ENCODE data around the gene CBX4.

CBX4 gene

DNA sequence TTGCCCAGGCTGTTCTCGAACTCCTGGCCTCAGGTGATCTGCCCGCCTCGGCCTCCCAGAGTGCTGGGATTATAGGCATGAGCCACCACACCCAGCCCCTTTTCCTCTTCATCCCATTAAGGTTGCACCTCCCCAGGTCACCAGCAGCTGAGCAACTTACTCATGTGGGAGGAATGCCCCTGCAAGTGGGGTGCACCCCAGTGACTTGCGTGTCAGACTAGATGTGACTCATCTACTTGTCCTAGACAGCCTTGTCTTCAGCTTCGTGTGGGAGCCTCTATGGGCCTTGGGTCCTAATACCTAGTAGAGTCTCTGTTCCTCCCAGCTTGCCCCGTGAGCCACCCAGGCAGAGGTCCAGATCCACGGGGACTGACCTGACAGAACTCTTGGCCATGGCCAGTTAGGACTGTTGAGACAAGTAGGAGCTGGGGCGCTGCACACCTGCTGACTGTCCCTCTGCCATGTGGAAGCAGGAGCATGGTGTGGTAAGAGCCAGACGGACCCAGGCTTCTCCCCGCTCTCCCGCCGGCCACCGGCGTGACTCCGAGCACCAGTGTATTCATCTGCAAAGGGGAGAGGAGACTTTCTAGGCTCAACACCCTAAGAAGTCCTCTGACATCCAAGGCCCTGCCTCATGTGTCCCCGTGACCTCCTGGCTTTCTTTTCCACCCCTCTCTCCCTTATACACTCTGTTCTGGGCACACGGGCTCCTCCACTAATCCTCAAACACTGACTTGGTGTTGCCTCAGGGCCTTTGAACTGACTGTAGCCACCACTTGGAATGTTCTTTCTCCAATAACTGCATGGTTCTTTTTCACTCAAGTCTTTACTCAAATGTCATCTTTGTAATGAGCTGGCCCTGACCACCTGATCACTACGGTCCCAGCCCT, 11.6 kb upstream of the CBX4 start:
- H3K79me2 ChIP-seq: no peaks in the 10 kb centered on the region
- no peak overlapping the region for H3K4me2 ChIP-seq (ENCODE audit: low read length)
- H3K36me3 ChIP-seq (ENCODE audit: control insufficient read depth, insufficient read depth, low read length): no peaks in the 10 kb centered on the region
- TF ChIP-seq, protein P1, sequence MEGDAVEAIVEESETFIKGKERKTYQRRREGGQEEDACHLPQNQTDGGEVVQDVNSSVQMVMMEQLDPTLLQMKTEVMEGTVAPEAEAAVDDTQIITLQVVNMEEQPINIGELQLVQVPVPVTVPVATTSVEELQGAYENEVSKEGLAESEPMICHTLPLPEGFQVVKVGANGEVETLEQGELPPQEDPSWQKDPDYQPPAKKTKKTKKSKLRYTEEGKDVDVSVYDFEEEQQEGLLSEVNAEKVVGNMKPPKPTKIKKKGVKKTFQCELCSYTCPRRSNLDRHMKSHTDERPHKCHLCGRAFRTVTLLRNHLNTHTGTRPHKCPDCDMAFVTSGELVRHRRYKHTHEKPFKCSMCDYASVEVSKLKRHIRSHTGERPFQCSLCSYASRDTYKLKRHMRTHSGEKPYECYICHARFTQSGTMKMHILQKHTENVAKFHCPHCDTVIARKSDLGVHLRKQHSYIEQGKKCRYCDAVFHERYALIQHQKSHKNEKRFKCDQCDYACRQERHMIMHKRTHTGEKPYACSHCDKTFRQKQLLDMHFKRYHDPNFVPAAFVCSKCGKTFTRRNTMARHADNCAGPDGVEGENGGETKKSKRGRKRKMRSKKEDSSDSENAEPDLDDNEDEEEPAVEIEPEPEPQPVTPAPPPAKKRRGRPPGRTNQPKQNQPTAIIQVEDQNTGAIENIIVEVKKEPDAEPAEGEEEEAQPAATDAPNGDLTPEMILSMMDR (IDR thresholded peaks at IDR 0.05): no peak
- H3K4me3 ChIP-seq (ENCODE audit: low read depth, low read length): no peak overlapping the region
- H3K9ac ChIP-seq: no peak overlapping the region
- H3K4me1 ChIP-seq: no peaks in the 10 kb centered on the region
- H2AFZ ChIP-seq: no peak overlapping the region
- H3K27ac ChIP-seq: no peak overlapping the region
- no peaks in the 10 kb centered on the region for H3K9me3 ChIP-seq (ENCODE audit: control insufficient read depth, low read length)
- H3K27me3 ChIP-seq (ENCODE audit: control insufficient read depth, insufficient read depth, low read length): no peaks in the 10 kb centered on the region

DNA sequence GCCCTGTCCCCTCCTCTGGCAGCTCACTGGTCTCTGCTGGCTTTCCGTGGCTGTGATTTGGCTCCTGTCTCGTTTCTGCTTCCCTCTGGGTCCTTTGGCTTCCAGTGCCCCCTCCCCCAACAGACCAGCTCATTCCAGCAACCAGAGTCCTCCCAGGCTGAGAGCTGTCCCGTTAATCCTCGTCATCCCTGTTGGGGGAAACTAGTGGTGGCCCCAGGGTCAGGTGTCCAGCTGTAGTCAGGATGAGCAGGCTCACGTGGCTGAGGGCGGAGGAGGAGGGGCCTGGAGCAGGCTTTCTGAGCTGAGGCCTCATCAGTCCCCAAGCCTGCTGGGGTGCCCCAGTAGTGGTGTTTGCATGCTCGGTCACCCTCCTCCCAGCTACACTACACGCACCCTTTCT, 10.7 kb upstream of the CBX4 start:
- Histone ChIP-seq H3K27me3 (ENCODE audit: control insufficient read depth, insufficient read depth, low read length) (no peaks in the 10 kb centered on the region), H3K4me1 (no peaks in the 10 kb centered on the region), H3K9ac (no peak overlapping the region), H3K9me3 (ENCODE audit: control insufficient read depth, low read length) (no peaks in the 10 kb centered on the region), H3K4me3 (ENCODE audit: low read depth, low read length) (no peak overlapping the region), H3K79me2 (no peaks in the 10 kb centered on the region), H2AFZ (no peak overlapping the region), H3K36me3 (ENCODE audit: control insufficient read depth, insufficient read depth, low read length) (no peaks in the 10 kb centered on the region), H3K27ac (no peak overlapping the region), H3K4me2 (ENCODE audit: low read length) (no peak overlapping the region)
- TF ChIP-seq, protein P1 (IDR thresholded peaks at IDR 0.05): no peak

DNA sequence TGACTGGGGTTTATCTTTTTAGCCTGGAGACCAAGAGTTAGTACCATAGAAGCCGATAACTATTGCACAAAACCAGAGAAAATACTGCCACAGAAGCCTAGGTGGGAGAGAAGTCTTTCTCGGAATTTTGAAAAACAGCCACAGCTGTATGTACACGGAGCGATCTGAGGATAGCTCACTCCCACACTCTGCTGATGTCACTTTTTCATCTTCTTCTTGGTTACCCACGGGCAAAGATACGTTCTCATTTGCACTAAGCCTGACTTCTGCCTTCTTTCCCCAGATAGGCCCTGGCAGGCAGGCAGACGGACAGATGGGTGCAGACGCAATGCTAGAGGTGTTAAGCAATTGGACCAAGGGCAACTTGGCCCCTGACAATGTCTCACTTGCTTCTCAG, 9.1 kb upstream of the CBX4 start:
- Histone ChIP-seq H3K4me1 (peaks cover 4% of the 10 kb centered on the region), H3K27ac (no peak overlapping the region), H3K27me3 (ENCODE audit: control insufficient read depth, insufficient read depth, low read length) (no peaks in the 10 kb centered on the region), H3K79me2 (no peaks in the 10 kb centered on the region), H3K9ac (no peak overlapping the region), H3K36me3 (ENCODE audit: control insufficient read depth, insufficient read depth, low read length) (no peaks in the 10 kb centered on the region), H3K4me3 (ENCODE audit: low read depth, low read length) (no peak overlapping the region), H3K4me2 (ENCODE audit: low read length) (no peak overlapping the region), H3K9me3 (ENCODE audit: control insufficient read depth, low read length) (no peaks in the 10 kb centered on the region), H2AFZ (no peak overlapping the region)
- TF ChIP-seq, protein P1 (IDR thresholded peaks at IDR 0.05): no peak

DNA sequence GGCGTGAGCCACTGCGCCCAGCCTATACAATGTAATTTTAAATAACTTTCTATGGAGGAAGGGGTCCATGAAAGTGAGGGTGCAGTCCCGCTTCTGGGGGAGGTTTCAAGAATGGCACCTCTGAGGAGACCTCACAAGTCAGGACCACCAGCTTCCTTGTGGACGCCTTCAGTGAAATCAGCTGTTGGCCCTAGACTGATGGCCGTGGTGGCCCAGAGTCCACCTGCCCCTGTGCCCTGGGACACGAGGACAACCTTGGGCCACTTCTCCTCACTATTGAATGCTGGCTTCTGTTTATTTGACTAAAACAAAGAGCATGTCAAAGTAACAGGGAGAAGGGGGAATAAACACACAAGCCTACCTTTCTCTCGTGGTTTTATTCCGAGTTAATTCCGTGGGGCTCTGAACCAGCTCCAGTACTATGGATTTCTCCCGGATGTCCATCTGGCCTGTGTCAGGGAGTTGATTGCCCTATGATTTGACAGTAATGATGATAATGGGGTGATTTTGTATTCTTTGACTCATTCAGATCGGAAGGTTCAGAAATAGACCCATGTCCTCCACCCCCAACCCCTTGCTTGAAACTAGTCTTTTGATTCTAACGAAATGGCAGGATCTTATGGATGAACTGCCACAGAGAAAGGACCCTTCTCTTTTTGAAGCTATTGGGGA, 8.6 kb upstream of the CBX4 start:
- H2AFZ ChIP-seq: no peak overlapping the region
- H3K79me2 ChIP-seq: no peaks in the 10 kb centered on the region
- no peak overlapping the region for H3K9ac ChIP-seq
- no peaks in the 10 kb centered on the region for H3K9me3 ChIP-seq (ENCODE audit: control insufficient read depth, low read length)
- no peaks in the 10 kb centered on the region for H3K27me3 ChIP-seq (ENCODE audit: control insufficient read depth, insufficient read depth, low read length)
- peaks cover 4% of the 10 kb centered on the region for H3K4me1 ChIP-seq
- no peaks in the 10 kb centered on the region for H3K36me3 ChIP-seq (ENCODE audit: control insufficient read depth, insufficient read depth, low read length)
- H3K4me3 ChIP-seq (ENCODE audit: low read depth, low read length): no peak overlapping the region
- TF ChIP-seq, protein P1 (IDR thresholded peaks at IDR 0.05): no peak
- H3K27ac ChIP-seq: no peak overlapping the region
- H3K4me2 ChIP-seq (ENCODE audit: low read length): no peak overlapping the region
